Measurements from ENCODE around the gene ALMS1. TPM values are rescaled to one million over a fixed set of nuclear protein-coding genes. Genes with fewer than 3 reads are reported as not detected.

The ALMS1 gene
- total and polyA plus RNA-seq, 2 donors (not counting 3 experiments of a cell fraction or from before 2014, with no cell fraction given): 5.7 to 15.4 TPM

GRCh38 chr2:73651591-73652230 is 266.1 kb downstream of the ALMS1 start:
- no peak overlapping the region for H3K4me2 ChIP-seq (ENCODE audit: insufficient read depth, low read length)
- DNase-seq (ENCODE audit: low read depth, low spot score) (no peak), FAIRE-seq (no peak)
- TF ChIP-seq POLR2A (IDR thresholded peaks at IDR 0.05; ENCODE audit: low read depth, low read length) (no peak), MAX (IDR thresholded peaks at IDR 0.05; ENCODE audit: insufficient read depth, insufficient read length) (no peak), EZH2 (IDR thresholded peaks at IDR 0.05; ENCODE audit: borderline replicate concordance, low read depth, low read length, severe bottlenecking) (no peak), CTCF (IDR thresholded peaks at IDR 0.05; ENCODE audit: extremely low read depth in 1 of 2, insufficient read depth in 1 of 2, low read depth in 1 of 2, low read length in 2 of 2) (no peak), GATA2 (IDR thresholded peaks at IDR 0.05; ENCODE audit: insufficient read depth, insufficient read length, low read depth, low read length) (no peak), MYC (IDR thresholded peaks at IDR 0.05; ENCODE audit: low read depth, low read length) (no peak), FOS (IDR thresholded peaks at IDR 0.05; ENCODE audit: borderline replicate concordance, insufficient read depth, low read length) (no peak), POLR2AphosphoS5 (IDR thresholded peaks at IDR 0.05; ENCODE audit: insufficient read depth, low read depth, low read length) (no peak), JUN (IDR thresholded peaks at IDR 0.05; ENCODE audit: borderline replicate concordance, insufficient read depth, insufficient read length, low read depth) (no peak)
- no peak overlapping the region for H3K9ac ChIP-seq (replicated peaks; ENCODE audit: extremely low read depth, insufficient read depth, low read length)
- H3K79me2 ChIP-seq (ENCODE audit: control insufficient read depth, insufficient read depth, low read length): no peaks in the 10 kb centered on the region
- no peak overlapping the region for H3K4me3 ChIP-seq (replicated peaks in 1 of 3; ENCODE audit: insufficient read depth in 1 of 3, low read depth in 1 of 3, low read length in 3 of 3)
- ChIA-PET CTCF (interaction anchor here (1.0 kb wide), 1 partner anchor 28 kb away, joined by 3 read pairs; no protein-coding TSS in a partner anchor), POLR2A (no interaction called here)
- H3K9me3 ChIP-seq (replicated peaks; ENCODE audit: control insufficient read depth, insufficient read depth, low read length): no peaks in the 10 kb centered on the region
- BruUV-seq (replicated peaks): no TSS peak
- peaks cover 5 to 11% of the 10 kb centered on the region in 2 experiments for H3K27me3 ChIP-seq (ENCODE audit: control insufficient read depth in 2 of 2, insufficient read depth in 2 of 2, low read length in 2 of 2)
- dilution Hi-C loops (cut with MboI; ENCODE audit: extremely low pct_ligation_motif_present, low sequenced_read_pairs): no loop called here
- H3K4me1 ChIP-seq (ENCODE audit: control insufficient read depth, extremely low read depth, insufficient read depth, low read length): no peaks in the 10 kb centered on the region
- no peak overlapping the region for H3K27ac ChIP-seq (ENCODE audit: insufficient read depth, low read depth, low read length)
- no peaks in the 10 kb centered on the region for H4K20me1 ChIP-seq (replicated peaks; ENCODE audit: control insufficient read depth, extremely low read depth, insufficient read depth, low read length)
- H2AFZ ChIP-seq (ENCODE audit: low read depth, low read length): no peak overlapping the region
- intact Hi-C loops (cut with micrococcal nuclease): no loop called here
- no peaks in the 10 kb centered on the region for H3K9me1 ChIP-seq (replicated peaks; ENCODE audit: control insufficient read depth, extremely low read depth, insufficient read depth, low read length)
- no peaks in the 10 kb centered on the region for H3K36me3 ChIP-seq (ENCODE audit: control insufficient read depth in 2 of 2, extremely low read depth in 1 of 2, insufficient read depth in 2 of 2, low read length in 2 of 2)
